Omental fat pad (tissue), 4 donors: ENCODE measurements around the gene PAX2. TPM values are rescaled to one million over a fixed set of nuclear protein-coding genes. Genes with fewer than 3 reads are reported as not detected.

ENCODE experiments used
- ATAC-seq: fragments of 150-250 bp; one replicate; pipeline ENCODE4 v1.9.1; 2016; ENCODE audit warnings: mild to moderate bottlenecking, moderate library complexity; ENCODE audit not compliant: low FRiP score
- DNase-seq: peaks from one replicate; pipeline ENCODE4 v3.0.0-alpha.2; 2019; ENCODE audit warnings: low spot score
- CTCF ChIP-seq, 3 donors: fragments of 450-650 bp; IDR thresholded peaks; one replicate each; pipeline ENCODE4 v1.5.1; 2016 to 2017; ENCODE audit warnings: antibody characterized with exemption in 3 of 3, mild to moderate bottlenecking in 3 of 3, moderate library complexity in 2 of 3
- total RNA-seq, 4 donors: library from RNA; depleted of rRNA; stranded (reverse); fragments of >200 nt; gene quantifications; one replicate each; pipeline ENCODE4 v1.1.0, GENCODE V29; 2016

Gene PAX2
- total RNA-seq, 4 donors from 2014 or later: not detected

GRCh38 chr10:100750291-100751210 is 5.2 kb downstream of the PAX2 start:
- ATAC-seq (no peak), DNase-seq (no peak)
- TF ChIP-seq CTCF (IDR thresholded peaks at IDR 0.05): no peak

- TF ChIP-seq CTCF (IDR thresholded peaks at IDR 0.05): no peak
- DNase-seq (no peak), ATAC-seq (no peak)
Measured at GRCh38 chr10:100751211-100751933, 6.0 kb downstream of the PAX2 start.

DNA sequence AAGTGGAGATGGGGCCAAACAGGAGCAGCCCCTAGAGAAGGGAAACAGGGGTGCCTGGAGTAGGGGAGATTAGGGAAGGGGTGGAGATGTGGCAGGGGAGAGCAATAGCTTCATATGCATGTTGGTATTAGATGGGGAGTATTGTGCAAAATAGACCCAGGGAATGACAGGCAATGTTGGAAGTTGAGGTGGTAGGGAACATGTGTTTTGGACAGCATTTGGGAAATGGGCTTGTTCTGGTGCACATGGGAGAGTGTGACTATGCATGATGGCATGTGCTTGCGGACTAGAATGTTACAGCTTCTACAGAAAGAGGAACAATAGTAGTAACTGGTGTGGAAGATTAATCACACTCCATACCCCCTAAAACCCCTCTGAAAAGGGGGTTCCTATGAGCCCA is 10.4 kb downstream of the PAX2 start:
- DNase-seq: no peak
- no peak for ATAC-seq
- no peak for TF ChIP-seq CTCF (IDR thresholded peaks at IDR 0.05)

DNA sequence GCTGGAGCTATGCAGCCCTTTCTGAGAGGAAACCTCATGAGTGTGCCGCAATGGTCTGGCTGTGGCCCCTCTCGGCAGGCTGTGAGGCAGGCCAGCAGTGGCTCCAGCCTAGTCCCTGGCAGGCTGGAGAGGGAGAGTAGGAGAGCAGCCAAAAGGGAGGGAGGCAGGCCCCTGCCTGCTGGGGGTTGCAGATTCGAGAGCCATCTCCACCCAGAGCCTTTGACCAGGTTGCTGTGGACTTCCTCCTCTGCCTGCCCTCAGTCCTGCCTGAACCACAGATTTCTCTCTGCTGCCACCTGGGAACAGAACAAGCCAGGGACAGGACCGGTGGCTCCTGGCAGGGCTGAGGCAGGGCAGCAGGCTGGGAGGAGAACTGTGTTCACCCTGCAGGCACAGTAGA is 13.9 kb downstream of the PAX2 start:
- ATAC-seq (no peak), DNase-seq (no peak)
- no peak for TF ChIP-seq CTCF (IDR thresholded peaks at IDR 0.05)

DNA sequence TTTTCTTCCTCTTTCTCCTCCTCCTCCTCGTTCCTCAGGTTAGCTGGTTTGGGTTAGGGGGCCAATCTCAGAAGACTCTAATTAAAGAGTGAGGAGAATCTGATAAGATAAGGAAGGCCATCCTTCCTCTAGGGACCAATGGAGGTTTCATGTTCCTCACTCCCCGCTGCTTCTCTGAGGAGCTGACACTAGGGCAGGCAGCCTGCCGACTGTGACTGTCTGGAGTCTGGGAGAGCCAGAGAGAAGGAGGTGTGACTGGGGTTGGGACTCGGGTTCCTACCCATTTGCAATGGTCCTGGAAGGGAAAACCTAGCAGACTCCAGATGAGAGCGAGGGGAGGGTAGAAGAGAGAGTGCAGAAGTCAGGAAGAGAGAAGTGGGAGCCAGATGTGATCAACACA is 15.3 kb downstream of the PAX2 start:
- no peak for TF ChIP-seq CTCF (IDR thresholded peaks at IDR 0.05)
- ATAC-seq (no peak), DNase-seq (no peak)

DNA sequence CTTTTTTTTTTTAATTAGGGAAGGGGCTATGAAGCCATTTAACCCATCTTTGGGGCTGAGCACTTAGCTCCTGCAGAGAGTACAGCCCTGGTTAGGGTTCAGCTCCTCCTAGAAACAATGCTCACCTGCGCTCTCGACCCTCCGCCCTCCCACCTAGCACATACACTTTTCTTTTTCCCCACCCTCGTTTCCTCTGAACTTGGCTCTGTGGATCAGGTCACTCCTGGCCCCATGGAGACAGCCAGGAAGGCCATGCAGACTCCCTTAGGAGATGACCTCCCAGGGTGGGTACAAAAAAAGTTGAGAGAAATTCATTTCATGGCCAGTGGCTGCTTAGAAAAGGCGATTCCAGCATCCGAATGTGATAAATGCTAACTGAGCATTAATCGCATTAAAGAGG is 15.8 kb downstream of the PAX2 start:
- no peak for ATAC-seq
- no peak for TF ChIP-seq CTCF (IDR thresholded peaks at IDR 0.05)
- DNase-seq: no peak
